Measurements from ENCODE around the gene RALGAPB.

DNA sequence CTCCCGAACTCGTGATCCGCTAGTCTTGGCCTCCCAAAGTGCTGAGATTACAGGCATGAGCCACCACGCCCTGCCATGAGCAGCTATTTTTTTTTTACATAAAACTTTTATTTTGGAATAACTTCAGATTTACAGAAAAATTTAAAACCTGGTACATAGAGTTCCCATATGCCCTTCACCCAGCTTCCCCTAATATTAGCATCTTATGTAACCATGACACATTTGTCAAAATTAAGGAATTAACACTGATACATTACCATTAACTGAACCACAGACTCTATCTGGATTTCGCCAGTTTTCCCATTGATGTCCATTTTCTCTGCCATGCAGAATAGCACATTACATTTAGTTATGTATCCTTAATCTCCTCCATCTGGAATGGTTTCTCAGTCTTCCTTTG is 14.3 kb upstream of the RALGAPB start:
- TF ChIP-seq POLR2AphosphoS5 (IDR thresholded peaks at IDR 0.05) (no peak), POLR2A (IDR thresholded peaks at IDR 0.05) (no peak)
- TF ChIP-seq, protein P1, sequence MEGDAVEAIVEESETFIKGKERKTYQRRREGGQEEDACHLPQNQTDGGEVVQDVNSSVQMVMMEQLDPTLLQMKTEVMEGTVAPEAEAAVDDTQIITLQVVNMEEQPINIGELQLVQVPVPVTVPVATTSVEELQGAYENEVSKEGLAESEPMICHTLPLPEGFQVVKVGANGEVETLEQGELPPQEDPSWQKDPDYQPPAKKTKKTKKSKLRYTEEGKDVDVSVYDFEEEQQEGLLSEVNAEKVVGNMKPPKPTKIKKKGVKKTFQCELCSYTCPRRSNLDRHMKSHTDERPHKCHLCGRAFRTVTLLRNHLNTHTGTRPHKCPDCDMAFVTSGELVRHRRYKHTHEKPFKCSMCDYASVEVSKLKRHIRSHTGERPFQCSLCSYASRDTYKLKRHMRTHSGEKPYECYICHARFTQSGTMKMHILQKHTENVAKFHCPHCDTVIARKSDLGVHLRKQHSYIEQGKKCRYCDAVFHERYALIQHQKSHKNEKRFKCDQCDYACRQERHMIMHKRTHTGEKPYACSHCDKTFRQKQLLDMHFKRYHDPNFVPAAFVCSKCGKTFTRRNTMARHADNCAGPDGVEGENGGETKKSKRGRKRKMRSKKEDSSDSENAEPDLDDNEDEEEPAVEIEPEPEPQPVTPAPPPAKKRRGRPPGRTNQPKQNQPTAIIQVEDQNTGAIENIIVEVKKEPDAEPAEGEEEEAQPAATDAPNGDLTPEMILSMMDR (IDR thresholded peaks at IDR 0.05), result no peak

Data from suprapubic skin (tissue), 4 donors.